Thyroid gland (tissue), 4 donors: ENCODE results near the gene MRPS18C.

Source experiments
- POLR2A ChIP-seq, 2 donors: fragments of 450-650 bp; IDR thresholded peaks; one replicate each; pipeline ENCODE4 v1.6.1; 2017; ENCODE audit warnings: antibody characterized with exemption in 2 of 2, mild to moderate bottlenecking in 2 of 2, moderate library complexity in 1 of 2
- TF ChIP-seq, protein P1 (sequence below), 6 experiments: fragments of 200-600 bp in 3 of 6; fragments of 450-650 bp in 3 of 6; sonication (generic) in 3 of 6; IDR thresholded peaks; one replicate each; pipeline ENCODE4 v1.5.1; 2016 to 2019; ENCODE audit warnings: antibody characterized with exemption in 6 of 6, mild to moderate bottlenecking in 2 of 6, inconsistent platforms in 1 of 6, moderate library complexity in 1 of 6

DNA sequence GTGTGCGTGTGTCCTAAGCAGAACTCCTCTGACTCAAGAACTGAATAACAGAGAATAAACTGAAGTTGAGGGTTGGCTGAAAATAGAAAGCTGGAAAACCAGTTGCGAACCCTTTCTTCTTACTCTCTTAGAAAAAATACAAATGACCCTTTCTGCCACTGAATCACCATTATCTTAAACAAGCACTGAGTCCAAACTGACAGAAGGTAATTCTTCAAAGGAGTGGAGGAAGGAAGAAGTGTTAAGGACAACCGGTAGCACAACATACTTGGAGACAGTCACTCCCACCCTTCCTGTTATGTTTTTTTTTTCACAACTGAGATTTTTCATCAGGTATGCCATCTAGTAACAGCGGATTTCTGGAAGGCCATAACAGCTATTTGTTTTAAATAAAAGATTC lies 38.3 kb upstream of the MRPS18C start:
- TF ChIP-seq, protein P1, sequence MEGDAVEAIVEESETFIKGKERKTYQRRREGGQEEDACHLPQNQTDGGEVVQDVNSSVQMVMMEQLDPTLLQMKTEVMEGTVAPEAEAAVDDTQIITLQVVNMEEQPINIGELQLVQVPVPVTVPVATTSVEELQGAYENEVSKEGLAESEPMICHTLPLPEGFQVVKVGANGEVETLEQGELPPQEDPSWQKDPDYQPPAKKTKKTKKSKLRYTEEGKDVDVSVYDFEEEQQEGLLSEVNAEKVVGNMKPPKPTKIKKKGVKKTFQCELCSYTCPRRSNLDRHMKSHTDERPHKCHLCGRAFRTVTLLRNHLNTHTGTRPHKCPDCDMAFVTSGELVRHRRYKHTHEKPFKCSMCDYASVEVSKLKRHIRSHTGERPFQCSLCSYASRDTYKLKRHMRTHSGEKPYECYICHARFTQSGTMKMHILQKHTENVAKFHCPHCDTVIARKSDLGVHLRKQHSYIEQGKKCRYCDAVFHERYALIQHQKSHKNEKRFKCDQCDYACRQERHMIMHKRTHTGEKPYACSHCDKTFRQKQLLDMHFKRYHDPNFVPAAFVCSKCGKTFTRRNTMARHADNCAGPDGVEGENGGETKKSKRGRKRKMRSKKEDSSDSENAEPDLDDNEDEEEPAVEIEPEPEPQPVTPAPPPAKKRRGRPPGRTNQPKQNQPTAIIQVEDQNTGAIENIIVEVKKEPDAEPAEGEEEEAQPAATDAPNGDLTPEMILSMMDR (IDR thresholded peaks at IDR 0.05), result no peak
- no peak for TF ChIP-seq POLR2A (IDR thresholded peaks at IDR 0.05)
